Testis (tissue), 2 donors: ENCODE results near the gene SETD7.

Experiments
- CTCF ChIP-seq, 3 experiments: fragments of 450-650 bp in 2 of 3; fragments of 200-600 bp in 1 of 3; sonication (generic) in 1 of 3; IDR thresholded peaks; one replicate each; pipeline ENCODE4 v1.5.1; 2016 to 2019; ENCODE audit warnings: antibody characterized with exemption in 3 of 3, mild to moderate bottlenecking in 2 of 3, moderate library complexity in 1 of 3
- POLR2A ChIP-seq: fragments of 450-650 bp; IDR thresholded peaks from one replicate; pipeline ENCODE4 v1.6.1; 2017; ENCODE audit warnings: antibody characterized with exemption, mild to moderate bottlenecking, moderate library complexity

GRCh38 chr4:139501927-139502899 is 53.8 kb downstream of the SETD7 start:
- no peak for TF ChIP-seq CTCF (IDR thresholded peaks at IDR 0.05)
- TF ChIP-seq POLR2A = no peak
